ENCODE measurements around the gene ZFX. TPM values are rescaled to one million over a fixed set of nuclear protein-coding genes. Genes with fewer than 3 reads are reported as not detected.

The ZFX gene
- total RNA-seq, 1 donor from 2014 or later: 34.1 TPM

GRCh38 chrX:24189490-24189889 is 40.0 kb downstream of the ZFX start:
- Mint-ChIP-seq H3K9me3 (no peaks in the 10 kb centered on the region), H3K27me3 (ENCODE audit: low read depth) (no peaks in the 10 kb centered on the region), H3K36me3 (ENCODE audit: low read depth) (peaks cover 37% of the 10 kb centered on the region), H3K27ac (no peak overlapping the region), H3K4me1 (ENCODE audit: low read depth) (peaks cover 20% of the 10 kb centered on the region), H3K4me3 (ENCODE audit: low read depth) (no peak overlapping the region)
- no peak for DNase-seq (ENCODE audit: low spot score)
- intact Hi-C loops (cut with micrococcal nuclease): no loop called here

GRCh38 chrX:24190500-24191156 is 41.1 kb downstream of the ZFX start:
- H3K9me3 Mint-ChIP-seq: no peaks in the 10 kb centered on the region
- intact Hi-C loops (cut with micrococcal nuclease): no loop called here
- no peak overlapping the region for H3K4me3 Mint-ChIP-seq (ENCODE audit: low read depth)
- no peaks in the 10 kb centered on the region for H3K27me3 Mint-ChIP-seq (ENCODE audit: low read depth)
- H3K4me1 Mint-ChIP-seq (ENCODE audit: low read depth): peaks cover 20% of the 10 kb centered on the region
- peaks cover 37% of the 10 kb centered on the region for H3K36me3 Mint-ChIP-seq (ENCODE audit: low read depth)
- H3K27ac Mint-ChIP-seq: peak overlapping the region; percentile 47
- DNase-seq (ENCODE audit: low spot score): no peak

GRCh38 chrX:24196509-24196908 is 47.0 kb downstream of the ZFX start:
- no peaks in the 10 kb centered on the region for H3K27me3 Mint-ChIP-seq (ENCODE audit: low read depth)
- H3K9me3 Mint-ChIP-seq: no peaks in the 10 kb centered on the region
- peaks cover 24% of the 10 kb centered on the region for H3K4me1 Mint-ChIP-seq (ENCODE audit: low read depth)
- no peak for DNase-seq (ENCODE audit: low spot score)
- no peak overlapping the region for H3K4me3 Mint-ChIP-seq (ENCODE audit: low read depth)
- peaks cover 33% of the 10 kb centered on the region for H3K36me3 Mint-ChIP-seq (ENCODE audit: low read depth)
- intact Hi-C loops (cut with micrococcal nuclease): no loop called here
- no peak overlapping the region for H3K27ac Mint-ChIP-seq

- Mint-ChIP-seq H3K4me1 (ENCODE audit: low read depth) (peaks cover 30% of the 10 kb centered on the region), H3K27ac (no peak overlapping the region), H3K36me3 (ENCODE audit: low read depth) (peaks cover 37% of the 10 kb centered on the region), H3K9me3 (no peaks in the 10 kb centered on the region), H3K27me3 (ENCODE audit: low read depth) (no peaks in the 10 kb centered on the region), H3K4me3 (ENCODE audit: low read depth) (no peak overlapping the region)
- intact Hi-C loops (cut with micrococcal nuclease): no loop called here
- no peak for DNase-seq (ENCODE audit: low spot score)
Observed at GRCh38 chrX:24198101-24198500, 48.6 kb downstream of the ZFX start.

- DNase-seq (ENCODE audit: low spot score): no peak
- peak overlapping the region; percentile 57 for H3K27ac Mint-ChIP-seq
- no peaks in the 10 kb centered on the region for H3K27me3 Mint-ChIP-seq (ENCODE audit: low read depth)
- peaks cover 34% of the 10 kb centered on the region for H3K36me3 Mint-ChIP-seq (ENCODE audit: low read depth)
- intact Hi-C loops (cut with micrococcal nuclease): no loop called here
- H3K4me3 Mint-ChIP-seq (ENCODE audit: low read depth): no peak overlapping the region
- H3K9me3 Mint-ChIP-seq: no peaks in the 10 kb centered on the region
- H3K4me1 Mint-ChIP-seq (ENCODE audit: low read depth): peaks cover 36% of the 10 kb centered on the region
Observed at GRCh38 chrX:24200133-24200532, 50.6 kb downstream of the ZFX start.

GRCh38 chrX:24201216-24201615 is 51.7 kb downstream of the ZFX start:
- no peaks in the 10 kb centered on the region for H3K27me3 Mint-ChIP-seq (ENCODE audit: low read depth)
- intact Hi-C loops (cut with micrococcal nuclease): no loop called here
- peaks cover 34% of the 10 kb centered on the region for H3K36me3 Mint-ChIP-seq (ENCODE audit: low read depth)
- H3K9me3 Mint-ChIP-seq: no peaks in the 10 kb centered on the region
- no peak overlapping the region for H3K27ac Mint-ChIP-seq
- H3K4me1 Mint-ChIP-seq (ENCODE audit: low read depth): peaks cover 36% of the 10 kb centered on the region
- H3K4me3 Mint-ChIP-seq (ENCODE audit: low read depth): no peak overlapping the region
- DNase-seq (ENCODE audit: low spot score): no peak

GRCh38 chrX:24202465-24203031 is 53.0 kb downstream of the ZFX start:
- intact Hi-C loops (cut with micrococcal nuclease): no loop called here
- Mint-ChIP-seq H3K4me3 (ENCODE audit: low read depth) (no peak overlapping the region), H3K27ac (peak overlapping the region; percentile 33)

GRCh38 chrX:24203072-24203808 is 53.7 kb downstream of the ZFX start:
- Mint-ChIP-seq H3K27me3 (ENCODE audit: low read depth) (no peaks in the 10 kb centered on the region), H3K36me3 (ENCODE audit: low read depth) (peaks cover 38% of the 10 kb centered on the region), H3K27ac (peak overlapping the region; percentile 33), H3K4me1 (ENCODE audit: low read depth) (peaks cover 32% of the 10 kb centered on the region), H3K9me3 (no peaks in the 10 kb centered on the region), H3K4me3 (ENCODE audit: low read depth) (no peak overlapping the region)
- intact Hi-C loops (cut with micrococcal nuclease): no loop called here
- no peak for DNase-seq (ENCODE audit: low spot score)

More at GRCh38 chrX:24202465-24203031, 53.0 kb downstream of the ZFX start:
- Mint-ChIP-seq H3K36me3 (ENCODE audit: low read depth) (peaks cover 33% of the 10 kb centered on the region), H3K9me3 (no peaks in the 10 kb centered on the region), H3K27me3 (ENCODE audit: low read depth) (no peaks in the 10 kb centered on the region), H3K4me1 (ENCODE audit: low read depth) (peaks cover 32% of the 10 kb centered on the region)
- DNase-seq (ENCODE audit: low spot score): no peak

GRCh38 chrX:24204331-24204730 is 54.8 kb downstream of the ZFX start:
- Mint-ChIP-seq H3K27ac (no peak overlapping the region), H3K4me1 (ENCODE audit: low read depth) (peaks cover 26% of the 10 kb centered on the region), H3K27me3 (ENCODE audit: low read depth) (no peaks in the 10 kb centered on the region), H3K36me3 (ENCODE audit: low read depth) (peaks cover 35% of the 10 kb centered on the region), H3K9me3 (no peaks in the 10 kb centered on the region), H3K4me3 (ENCODE audit: low read depth) (no peak overlapping the region)
- DNase-seq (ENCODE audit: low spot score): no peak
- intact Hi-C loops (cut with micrococcal nuclease): no loop called here

- Mint-ChIP-seq H3K27ac (no peak overlapping the region), H3K4me3 (ENCODE audit: low read depth) (no peak overlapping the region), H3K36me3 (ENCODE audit: low read depth) (peaks cover 32% of the 10 kb centered on the region), H3K4me1 (ENCODE audit: low read depth) (peaks cover 24% of the 10 kb centered on the region), H3K27me3 (ENCODE audit: low read depth) (no peaks in the 10 kb centered on the region), H3K9me3 (no peaks in the 10 kb centered on the region)
- no peak for DNase-seq (ENCODE audit: low spot score)
- intact Hi-C loops (cut with micrococcal nuclease): no loop called here
Observed at GRCh38 chrX:24204958-24205357, 55.4 kb downstream of the ZFX start.

- intact Hi-C loops (cut with micrococcal nuclease): no loop called here
- DNase-seq (ENCODE audit: low spot score): no peak
- peaks cover 36% of the 10 kb centered on the region for H3K36me3 Mint-ChIP-seq (ENCODE audit: low read depth)
- no peak overlapping the region for H3K4me3 Mint-ChIP-seq (ENCODE audit: low read depth)
- no peaks in the 10 kb centered on the region for H3K9me3 Mint-ChIP-seq
- H3K27ac Mint-ChIP-seq: no peak overlapping the region
- H3K4me1 Mint-ChIP-seq (ENCODE audit: low read depth): peaks cover 12% of the 10 kb centered on the region
- H3K27me3 Mint-ChIP-seq (ENCODE audit: low read depth): no peaks in the 10 kb centered on the region
Observed at GRCh38 chrX:24207826-24208225, 58.3 kb downstream of the ZFX start.

GRCh38 chrX:24208496-24209240 is 59.1 kb downstream of the ZFX start:
- H3K4me3 Mint-ChIP-seq (ENCODE audit: low read depth): no peak overlapping the region
- H3K27ac Mint-ChIP-seq: no peak overlapping the region
- no peak for DNase-seq (ENCODE audit: low spot score)
- no peaks in the 10 kb centered on the region for H3K9me3 Mint-ChIP-seq
- H3K36me3 Mint-ChIP-seq (ENCODE audit: low read depth): peaks cover 36% of the 10 kb centered on the region
- intact Hi-C loops (cut with micrococcal nuclease): no loop called here
- H3K27me3 Mint-ChIP-seq (ENCODE audit: low read depth): no peaks in the 10 kb centered on the region
- H3K4me1 Mint-ChIP-seq (ENCODE audit: low read depth): peaks cover 4% of the 10 kb centered on the region

- no peak overlapping the region for H3K4me3 Mint-ChIP-seq (ENCODE audit: low read depth)
- H3K27ac Mint-ChIP-seq: no peak overlapping the region
- H3K27me3 Mint-ChIP-seq (ENCODE audit: low read depth): no peaks in the 10 kb centered on the region
- no peaks in the 10 kb centered on the region for H3K4me1 Mint-ChIP-seq (ENCODE audit: low read depth)
- peaks cover 29% of the 10 kb centered on the region for H3K36me3 Mint-ChIP-seq (ENCODE audit: low read depth)
- H3K9me3 Mint-ChIP-seq: no peaks in the 10 kb centered on the region
- intact Hi-C loops (cut with micrococcal nuclease): no loop called here
- DNase-seq (ENCODE audit: low spot score): no peak
Observed at GRCh38 chrX:24210190-24210589, 60.7 kb downstream of the ZFX start.

Measured in activated T-helper 2 cell treated with anti-CD3 and anti-CD28 coated beads, Interferon-gamma antibody, Interleukin-2, Interleukin-4, amounts not matched to agents 10 μg/mL and 5 μg/mL and 100 μg/mL, durations not matched to agents 14 hours and 24 hours and 36 hours (primary cell).